Spleen (tissue), 11 donors: ENCODE measurements around the gene MCM3. TPM values are rescaled to one million over a fixed set of nuclear protein-coding genes. Genes with fewer than 3 reads are reported as not detected.

ENCODE experiments used
- DNase-seq: peaks from one replicate; pipeline ENCODE4 v3.0.0-alpha.2; 2020
- H3K27ac ChIP-seq, 8 donors: fragments of 200-600 bp; sonication (generic) in 7 of 8; 1 replicate in 4 of 8; 2 replicates in 4 of 8; pipeline versions ENCODE4 v1.5.0 to v1.8.0; 2016 to 2021; ENCODE audit warnings: inconsistent platforms in 4 of 8, mild to moderate bottlenecking in 4 of 8, moderate library complexity in 1 of 8
- H3K27me3 ChIP-seq, 7 donors: fragments of 200-600 bp; sonication (generic) in 6 of 7; replicated peaks in 1 of 7; 1 replicate in 4 of 7; 2 replicates in 3 of 7; pipeline versions ENCODE4 v1.5.0 to v1.8.0; 2016 to 2021; ENCODE audit warnings: inconsistent platforms in 3 of 7, mild to moderate bottlenecking in 1 of 7
- H3K36me3 ChIP-seq, 6 donors: fragments of 200-600 bp; sonication (generic) in 5 of 6; 1 replicate in 4 of 6; 2 replicates in 2 of 6; pipeline versions ENCODE4 v1.5.0 to v1.8.0; 2016 to 2021; ENCODE audit warnings: inconsistent platforms in 2 of 6
- H3K4me1 ChIP-seq, 6 donors: fragments of 200-600 bp; sonication (generic) in 5 of 6; 1 replicate in 3 of 6; 2 replicates in 3 of 6; pipeline versions ENCODE4 v1.5.0 to v1.8.0; 2016 to 2021; ENCODE audit warnings: inconsistent platforms in 3 of 6
- H3K4me3 ChIP-seq, 8 donors: fragments of 200-600 bp; sonication (generic) in 7 of 8; 1 replicate in 4 of 8; 2 replicates in 4 of 8; pipeline versions ENCODE4 v1.5.0 to v1.8.0; 2016 to 2021; ENCODE audit warnings: inconsistent platforms in 4 of 8, mild to moderate bottlenecking in 4 of 8, moderate library complexity in 2 of 8
- H3K9me3 ChIP-seq, 8 donors: fragments of 200-600 bp; sonication (generic) in 7 of 8; 1 replicate in 4 of 8; 2 replicates in 4 of 8; pipeline versions ENCODE4 v1.5.0 to v1.8.0; 2016 to 2021; ENCODE audit warnings: inconsistent platforms in 4 of 8
- POLR2A ChIP-seq, 3 donors: fragments of 450-650 bp; IDR thresholded peaks; one replicate each; pipeline ENCODE4 v1.5.1; 2017; ENCODE audit warnings: antibody characterized with exemption in 3 of 3, mild to moderate bottlenecking in 1 of 3
- POLR2AphosphoS5 ChIP-seq, 3 donors: sonication (generic); formaldehyde crosslinking; IDR thresholded peaks; one replicate each; pipeline ENCODE4 v1.5.1; 2017; ENCODE audit warnings: antibody characterized with exemption in 3 of 3
- WGBS, 5 donors: extraction: QIAGEN DNeasy Blood & Tissue Kit in 3 of 5; methylation state at CpG; one replicate each; pipeline versions ENCODE4 v1.1.5 to v1.1.7; 2013 to 2018; 5-methylcytosine and 5-hydroxymethylcytosine counted together
- intact Hi-C: fragments of 100-400 bp; cut with DNase I; formaldehyde crosslinking; loops from one replicate; pipeline ENCODE4 v1.15.0; 2023; ENCODE audit warnings: low total_unique reads
- polyA plus RNA-seq, 3 donors: library from polyadenylated mRNA; stranded (reverse); fragments of 200-250 nt; gene quantifications; one replicate each; pipeline ENCODE4 v1.2.1, GENCODE V29; 2013
- total RNA-seq, 7 donors: library from RNA; depleted of rRNA in 3 of 7; stranded (reverse); fragments of >200 nt in 3 of 7; fragmentation: NEBNext Ultra II Directional in 4 of 7; extraction: Animal tissue kit (Norgen Biotek cat#: 25700) in 4 of 7; gene quantifications; one replicate each; pipeline versions ENCODE4 v1.1.0 to v1.2.1, GENCODE V29; 2016 to 2021
- TF ChIP-seq, protein P1 (sequence below), 11 experiments: fragments of 200-600 bp in 7 of 11; fragments of 450-650 bp in 4 of 11; sonication (generic) in 4 of 11; IDR thresholded peaks in 8 of 11; conservative IDR thresholded peaks in 3 of 11; 1 replicate in 7 of 11; 2 replicates in 4 of 11; pipeline versions ENCODE4 v1.4.0 to v1.8.0; 2016 to 2021; ENCODE audit warnings: antibody characterized with exemption in 11 of 11, inconsistent platforms in 4 of 11, mild to moderate bottlenecking in 1 of 11
- donor health status: healthy with polysubstance abuse.
- donor health status: DM: no; HTN: no; CAD: no; lungs with moderate emphysema.
- donor health status: DM: no; HTN: no; CAD: no.
- donor health status: Bipolar disorder and iron deficiency.
- donor health status: healthy.
- donor health status: DM: no; HTN: no; CAD: no.
- donor health status: DM: yes; HTN: yes; CAD: no.

The MCM3 gene
- total and polyA plus RNA-seq, 10 donors: 21.1 to 48.6 (median 36.4) TPM

GRCh38 chr6:52314752-52315151 lies 30.2 kb upstream of the MCM3 start:
- no peaks in the 10 kb centered on the region for H3K27me3 ChIP-seq
- no peaks in the 10 kb centered on the region for H3K36me3 ChIP-seq
- no peak overlapping the region for H3K4me3 ChIP-seq
- no peak overlapping the region for H3K27ac ChIP-seq
- H3K9me3 ChIP-seq: no peaks in the 10 kb centered on the region
- DNase-seq: no peak
- H3K4me1 ChIP-seq: peaks cover 0 to 24% (median 9%) of the 10 kb centered on the region in 6 donors
- 86 to 95% (median 92%) methylated on average over 2 of the region's 2 CpGs for WGBS, 5 donors
- TF ChIP-seq, protein P1, sequence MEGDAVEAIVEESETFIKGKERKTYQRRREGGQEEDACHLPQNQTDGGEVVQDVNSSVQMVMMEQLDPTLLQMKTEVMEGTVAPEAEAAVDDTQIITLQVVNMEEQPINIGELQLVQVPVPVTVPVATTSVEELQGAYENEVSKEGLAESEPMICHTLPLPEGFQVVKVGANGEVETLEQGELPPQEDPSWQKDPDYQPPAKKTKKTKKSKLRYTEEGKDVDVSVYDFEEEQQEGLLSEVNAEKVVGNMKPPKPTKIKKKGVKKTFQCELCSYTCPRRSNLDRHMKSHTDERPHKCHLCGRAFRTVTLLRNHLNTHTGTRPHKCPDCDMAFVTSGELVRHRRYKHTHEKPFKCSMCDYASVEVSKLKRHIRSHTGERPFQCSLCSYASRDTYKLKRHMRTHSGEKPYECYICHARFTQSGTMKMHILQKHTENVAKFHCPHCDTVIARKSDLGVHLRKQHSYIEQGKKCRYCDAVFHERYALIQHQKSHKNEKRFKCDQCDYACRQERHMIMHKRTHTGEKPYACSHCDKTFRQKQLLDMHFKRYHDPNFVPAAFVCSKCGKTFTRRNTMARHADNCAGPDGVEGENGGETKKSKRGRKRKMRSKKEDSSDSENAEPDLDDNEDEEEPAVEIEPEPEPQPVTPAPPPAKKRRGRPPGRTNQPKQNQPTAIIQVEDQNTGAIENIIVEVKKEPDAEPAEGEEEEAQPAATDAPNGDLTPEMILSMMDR (IDR thresholded peaks at IDR 0.05 in 8 of 11, conservative IDR thresholded peaks at IDR 0.05 in 3 of 11): no peak
- no peak for TF ChIP-seq POLR2AphosphoS5 (IDR thresholded peaks at IDR 0.05)
- no peak for TF ChIP-seq POLR2A (IDR thresholded peaks at IDR 0.05)
- intact Hi-C loops: no loop called here

- WGBS, 5 donors: 88 to 96% (median 93%) methylated on average over 2 of the region's 2 CpGs
- DNase-seq: no peak
- Histone ChIP-seq H3K36me3 (no peaks in the 10 kb centered on the region), H3K4me1 (peaks cover 14 to 35% (median 16%) of the 10 kb centered on the region in 6 donors), H3K27ac (no peak overlapping the region), H3K9me3 (no peaks in the 10 kb centered on the region), H3K27me3 (no peaks in the 10 kb centered on the region), H3K4me3 (no peak overlapping the region)
- intact Hi-C loops: no loop called here
- TF ChIP-seq POLR2AphosphoS5 (IDR thresholded peaks at IDR 0.05): no peak
- no peak for TF ChIP-seq POLR2A (IDR thresholded peaks at IDR 0.05)
- TF ChIP-seq, protein P1 (IDR thresholded peaks at IDR 0.05 in 8 of 11, conservative IDR thresholded peaks at IDR 0.05 in 3 of 11): no peak
These were observed 27.9 kb upstream of the MCM3 start for GRCh38 chr6:52312461-52312860.

- Histone ChIP-seq H3K9me3 (no peaks in the 10 kb centered on the region), H3K27ac (no peak overlapping the region), H3K36me3 (no peaks in the 10 kb centered on the region), H3K27me3 (no peaks in the 10 kb centered on the region), H3K4me3 (no peak overlapping the region), H3K4me1 (peaks cover 22 to 46% (median 28%) of the 10 kb centered on the region in 6 donors)
- WGBS, 5 donors: 32 to 61% (median 51%) methylated on average over 3 of the region's 3 CpGs
- TF ChIP-seq POLR2AphosphoS5 (IDR thresholded peaks at IDR 0.05): no peak
- no peak for TF ChIP-seq POLR2A (IDR thresholded peaks at IDR 0.05)
- TF ChIP-seq, protein P1 (IDR thresholded peaks at IDR 0.05 in 8 of 11, conservative IDR thresholded peaks at IDR 0.05 in 3 of 11): no peak
- intact Hi-C loops: no loop called here
- DNase-seq: no peak
These were observed 26.4 kb upstream of the MCM3 start for GRCh38 chr6:52310932-52311331.

- Histone ChIP-seq H3K4me3 (peak overlapping the region in 1 of 8 donors; percentile 45), H3K4me1 (peaks cover 46 to 76% (median 56%) of the 10 kb centered on the region in 6 donors), H3K36me3 (no peaks in the 10 kb centered on the region), H3K9me3 (no peaks in the 10 kb centered on the region), H3K27me3 (no peaks in the 10 kb centered on the region), H3K27ac (peak overlapping the region; percentile 55 to 90 (median 73))
- DNase-seq: no peak
- TF ChIP-seq POLR2AphosphoS5 (IDR thresholded peaks at IDR 0.05): no peak
- TF ChIP-seq, protein P1 (IDR thresholded peaks at IDR 0.05 in 8 of 11, conservative IDR thresholded peaks at IDR 0.05 in 3 of 11): no peak
- no peak for TF ChIP-seq POLR2A (IDR thresholded peaks at IDR 0.05)
- intact Hi-C loops: loop anchor here (10.0 kb wide), 1 partner anchor 57 kb away; the partner anchor contains the start of gene PAQR8
- 10 to 27% (median 18%) methylated on average over 1 of the region's 1 CpG for WGBS, 5 donors
These were observed 23.4 kb upstream of the MCM3 start for GRCh38 chr6:52307900-52308372.
